ENCODE measurements around the gene RBBP8. TPM values are rescaled to one million over a fixed set of nuclear protein-coding genes. Genes with fewer than 3 reads are reported as not detected.

Gene RBBP8
- total and polyA plus RNA-seq, 10 of the 15 experiments (the other 5 are each of a cell fraction or from before 2014, with no cell fraction given), result 46.2 to 82.3 (median 68.7) TPM

DNA sequence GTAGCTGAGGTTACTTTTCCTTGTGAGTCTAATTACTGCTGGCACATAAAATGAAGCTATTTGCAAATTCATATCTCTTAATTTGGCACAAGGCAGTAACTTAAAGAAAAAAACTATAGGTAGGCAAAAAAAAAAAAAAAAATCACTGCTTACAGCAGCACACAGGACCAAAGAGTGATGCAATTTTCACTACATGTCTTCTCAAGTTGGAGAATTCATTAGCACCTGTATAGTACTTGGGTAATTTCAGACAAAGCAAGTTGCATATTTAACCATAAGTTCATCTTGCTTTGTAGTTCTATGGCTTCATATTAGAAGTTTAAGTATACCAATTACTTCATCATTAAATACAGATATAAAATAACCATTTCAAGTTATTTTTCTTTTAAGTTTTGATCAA lies 33.7 kb upstream of the RBBP8 start:
- intact Hi-C loops (cut with micrococcal nuclease; ENCODE audit: unreplicated experiment), result no loop called here
- BruUV-seq (replicated peaks), result no TSS peak
- Histone ChIP-seq H3K79me2 (ENCODE audit: control insufficient read depth, insufficient read depth, low read length) (no peaks in the 10 kb centered on the region), H4K20me1 (ENCODE audit: control insufficient read depth, insufficient read depth) (no peaks in the 10 kb centered on the region), H3K9ac (ENCODE audit: control insufficient read depth, insufficient read depth, low read length) (no peak overlapping the region), H3K4me2 (ENCODE audit: control insufficient read depth, insufficient read depth) (no peak overlapping the region), H3K9me3 (replicated peaks; ENCODE audit: control insufficient read depth, insufficient read depth, low read length) (no peaks in the 10 kb centered on the region; the same call in 2 of the 3 replicates), H2AFZ (ENCODE audit: control insufficient read depth, low read depth, low read length) (no peak overlapping the region), H3K4me1 (ENCODE audit: control insufficient read depth, insufficient read depth, low read length) (no peaks in the 10 kb centered on the region), H3K27me3 (replicated peaks in 1 of 2; ENCODE audit: control insufficient read depth in 2 of 2, insufficient read depth in 2 of 2, low read length in 1 of 2) (no peaks in the 10 kb centered on the region), H3K36me3 (ENCODE audit: control insufficient read depth in 2 of 2, insufficient read depth in 2 of 2, low read length in 1 of 2) (no peaks in the 10 kb centered on the region), H3K4me3 (no peak overlapping the region), H3K27ac (ENCODE audit: control insufficient read depth, insufficient read depth) (no peak overlapping the region)
- POLR2A ChIA-PET, result no interaction called here
- SMC1A ChIA-PET (ENCODE audit: uncharacterized antibody, unreplicated experiment), result no interaction called here
- no peak for ATAC-seq
- no peak for DNase-seq (ENCODE audit: low read depth, low spot score)
- TF ChIP-seq SRF (IDR thresholded peaks at IDR 0.05; ENCODE audit: low read depth in 2 of 2, low read length in 2 of 2) (no peak), ZNF24 (IDR thresholded peaks at IDR 0.05) (no peak), KLF5 (IDR thresholded peaks at IDR 0.05; ENCODE audit: partially characterized antibody) (no peak), MYC (IDR thresholded peaks at IDR 0.05; ENCODE audit: insufficient read depth, insufficient read length, insufficient replicate concordance, low read length, severe bottlenecking) (no peak)
- TF ChIP-seq, protein P1, sequence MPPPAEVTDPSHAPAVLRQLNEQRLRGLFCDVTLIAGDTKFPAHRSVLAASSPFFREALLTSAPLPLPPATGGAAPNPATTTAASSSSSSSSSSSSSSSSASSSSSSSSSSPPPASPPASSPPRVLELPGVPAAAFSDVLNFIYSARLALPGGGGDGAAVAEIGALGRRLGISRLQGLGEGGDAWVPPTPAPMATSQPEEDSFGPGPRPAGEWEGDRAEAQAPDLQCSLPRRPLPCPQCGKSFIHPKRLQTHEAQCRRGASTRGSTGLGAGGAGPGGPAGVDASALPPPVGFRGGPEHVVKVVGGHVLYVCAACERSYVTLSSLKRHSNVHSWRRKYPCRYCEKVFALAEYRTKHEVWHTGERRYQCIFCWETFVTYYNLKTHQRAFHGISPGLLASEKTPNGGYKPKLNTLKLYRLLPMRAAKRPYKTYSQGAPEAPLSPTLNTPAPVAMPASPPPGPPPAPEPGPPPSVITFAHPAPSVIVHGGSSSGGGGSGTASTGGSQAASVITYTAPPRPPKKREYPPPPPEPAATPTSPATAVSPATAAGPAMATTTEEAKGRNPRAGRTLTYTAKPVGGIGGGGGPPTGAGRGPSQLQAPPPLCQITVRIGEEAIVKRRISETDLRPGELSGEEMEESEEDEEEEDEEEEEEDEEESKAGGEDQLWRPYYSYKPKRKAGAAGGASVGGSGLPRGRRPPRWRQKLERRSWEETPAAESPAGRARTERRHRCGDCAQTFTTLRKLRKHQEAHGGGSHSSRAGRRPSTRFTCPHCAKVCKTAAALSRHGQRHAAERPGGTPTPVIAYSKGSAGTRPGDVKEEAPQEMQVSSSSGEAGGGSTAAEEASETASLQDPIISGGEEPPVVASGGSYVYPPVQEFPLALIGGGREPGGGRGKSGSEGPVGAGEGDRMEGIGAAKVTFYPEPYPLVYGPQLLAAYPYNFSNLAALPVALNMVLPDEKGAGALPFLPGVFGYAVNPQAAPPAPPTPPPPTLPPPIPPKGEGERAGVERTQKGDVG (CRISPR knock-in tag; IDR thresholded peaks at IDR 0.05), result no peak
- TF ChIP-seq, protein P2, sequence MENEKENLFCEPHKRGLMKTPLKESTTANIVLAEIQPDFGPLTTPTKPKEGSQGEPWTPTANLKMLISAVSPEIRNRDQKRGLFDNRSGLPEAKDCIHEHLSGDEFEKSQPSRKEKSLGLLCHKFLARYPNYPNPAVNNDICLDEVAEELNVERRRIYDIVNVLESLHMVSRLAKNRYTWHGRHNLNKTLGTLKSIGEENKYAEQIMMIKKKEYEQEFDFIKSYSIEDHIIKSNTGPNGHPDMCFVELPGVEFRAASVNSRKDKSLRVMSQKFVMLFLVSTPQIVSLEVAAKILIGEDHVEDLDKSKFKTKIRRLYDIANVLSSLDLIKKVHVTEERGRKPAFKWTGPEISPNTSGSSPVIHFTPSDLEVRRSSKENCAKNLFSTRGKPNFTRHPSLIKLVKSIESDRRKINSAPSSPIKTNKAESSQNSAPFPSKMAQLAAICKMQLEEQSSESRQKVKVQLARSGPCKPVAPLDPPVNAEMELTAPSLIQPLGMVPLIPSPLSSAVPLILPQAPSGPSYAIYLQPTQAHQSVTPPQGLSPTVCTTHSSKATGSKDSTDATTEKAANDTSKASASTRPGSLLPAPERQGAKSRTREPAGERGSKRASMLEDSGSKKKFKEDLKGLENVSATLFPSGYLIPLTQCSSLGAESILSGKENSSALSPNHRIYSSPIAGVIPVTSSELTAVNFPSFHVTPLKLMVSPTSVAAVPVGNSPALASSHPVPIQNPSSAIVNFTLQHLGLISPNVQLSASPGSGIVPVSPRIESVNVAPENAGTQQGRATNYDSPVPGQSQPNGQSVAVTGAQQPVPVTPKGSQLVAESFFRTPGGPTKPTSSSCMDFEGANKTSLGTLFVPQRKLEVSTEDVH (IDR thresholded peaks at IDR 0.05; ENCODE audit: low read depth, partially characterized antibody), result no peak
- TF ChIP-seq, protein P3, sequence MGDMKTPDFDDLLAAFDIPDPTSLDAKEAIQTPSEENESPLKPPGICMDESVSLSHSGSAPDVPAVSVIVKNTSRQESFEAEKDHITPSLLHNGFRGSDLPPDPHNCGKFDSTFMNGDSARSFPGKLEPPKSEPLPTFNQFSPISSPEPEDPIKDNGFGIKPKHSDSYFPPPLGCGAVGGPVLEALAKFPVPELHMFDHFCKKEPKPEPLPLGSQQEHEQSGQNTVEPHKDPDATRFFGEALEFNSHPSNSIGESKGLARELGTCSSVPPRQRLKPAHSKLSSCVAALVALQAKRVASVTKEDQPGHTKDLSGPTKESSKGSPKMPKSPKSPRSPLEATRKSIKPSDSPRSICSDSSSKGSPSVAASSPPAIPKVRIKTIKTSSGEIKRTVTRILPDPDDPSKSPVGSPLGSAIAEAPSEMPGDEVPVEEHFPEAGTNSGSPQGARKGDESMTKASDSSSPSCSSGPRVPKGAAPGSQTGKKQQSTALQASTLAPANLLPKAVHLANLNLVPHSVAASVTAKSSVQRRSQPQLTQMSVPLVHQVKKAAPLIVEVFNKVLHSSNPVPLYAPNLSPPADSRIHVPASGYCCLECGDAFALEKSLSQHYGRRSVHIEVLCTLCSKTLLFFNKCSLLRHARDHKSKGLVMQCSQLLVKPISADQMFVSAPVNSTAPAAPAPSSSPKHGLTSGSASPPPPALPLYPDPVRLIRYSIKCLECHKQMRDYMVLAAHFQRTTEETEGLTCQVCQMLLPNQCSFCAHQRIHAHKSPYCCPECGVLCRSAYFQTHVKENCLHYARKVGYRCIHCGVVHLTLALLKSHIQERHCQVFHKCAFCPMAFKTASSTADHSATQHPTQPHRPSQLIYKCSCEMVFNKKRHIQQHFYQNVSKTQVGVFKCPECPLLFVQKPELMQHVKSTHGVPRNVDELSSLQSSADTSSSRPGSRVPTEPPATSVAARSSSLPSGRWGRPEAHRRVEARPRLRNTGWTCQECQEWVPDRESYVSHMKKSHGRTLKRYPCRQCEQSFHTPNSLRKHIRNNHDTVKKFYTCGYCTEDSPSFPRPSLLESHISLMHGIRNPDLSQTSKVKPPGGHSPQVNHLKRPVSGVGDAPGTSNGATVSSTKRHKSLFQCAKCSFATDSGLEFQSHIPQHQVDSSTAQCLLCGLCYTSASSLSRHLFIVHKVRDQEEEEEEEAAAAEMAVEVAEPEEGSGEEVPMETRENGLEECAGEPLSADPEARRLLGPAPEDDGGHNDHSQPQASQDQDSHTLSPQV (IDR thresholded peaks at IDR 0.05), result no peak
- RAD21 ChIA-PET (ENCODE audit: unreplicated experiment), result interaction anchor here (0.7 kb wide), 1 partner anchor 16 kb away, joined by 3 read pairs; no protein-coding TSS in a partner anchor
- FAIRE-seq, result no peak
- in situ Hi-C loops (cut with MboI), result loop anchor here (10.0 kb wide), 1 partner anchor 55 kb away; no protein-coding TSS in a partner anchor
- CTCF ChIA-PET, result interaction anchor here (1.4 kb wide), 1 partner anchor 85 kb away, joined by 4 read pairs; no protein-coding TSS in a partner anchor
